Upper lobe of right lung (tissue), 1 donor: ENCODE results near the gene LDLRAP1. TPM values are rescaled to one million over a fixed set of nuclear protein-coding genes. Genes with fewer than 3 reads are reported as not detected.

Experiments used
- ATAC-seq: fragments of 200-7000 bp; cut with Tn5 transposase; one replicate; pipeline ENCODE4 v1.9.1; 2020; ENCODE audit warnings: mild to moderate bottlenecking, moderate library complexity
- DNase-seq: peaks from one replicate; pipeline ENCODE4 v3.0.0-alpha.2; 2020
- H3K27ac ChIP-seq: fragments of 200-600 bp; one replicate; pipeline ENCODE4 v1.8.0; 2022
- H3K27me3 ChIP-seq: fragments of 200-600 bp; one replicate; pipeline ENCODE4 v1.8.0; 2022; ENCODE audit warnings: mild to moderate bottlenecking
- H3K36me3 ChIP-seq: fragments of 200-600 bp; one replicate; pipeline ENCODE4 v1.8.0; 2022
- H3K4me1 ChIP-seq: fragments of 200-600 bp; one replicate; pipeline ENCODE4 v1.8.0; 2022
- H3K4me3 ChIP-seq: fragments of 200-600 bp; one replicate; pipeline ENCODE4 v1.8.0; 2022; ENCODE audit warnings: mild to moderate bottlenecking
- H3K9me3 ChIP-seq: fragments of 200-600 bp; one replicate; pipeline ENCODE4 v1.8.0; 2022
- CTCF ChIP-seq: fragments of 200-600 bp; IDR thresholded peaks from one replicate; pipeline ENCODE4 v1.8.0; 2022; ENCODE audit warnings: antibody characterized with exemption
- intact Hi-C: fragments of 100-400 bp; cut with DNase I; formaldehyde crosslinking; loops from one replicate; pipeline ENCODE4 v1.11.0; 2022
- total RNA-seq: library from RNA; stranded (reverse); fragmentation: NEBNext Ultra II Directional; extraction: Animal tissue kit (Norgen Biotek cat#: 25700); gene quantifications from one replicate; pipeline ENCODE4 v1.2.1, GENCODE V29; 2021
- donor health status: DM: no; HTN: yes; CAD: no; lungs with severe emphysema.

LDLRAP1 gene
- total RNA-seq, 1 donor from 2014 or later = 35.1 TPM

DNA sequence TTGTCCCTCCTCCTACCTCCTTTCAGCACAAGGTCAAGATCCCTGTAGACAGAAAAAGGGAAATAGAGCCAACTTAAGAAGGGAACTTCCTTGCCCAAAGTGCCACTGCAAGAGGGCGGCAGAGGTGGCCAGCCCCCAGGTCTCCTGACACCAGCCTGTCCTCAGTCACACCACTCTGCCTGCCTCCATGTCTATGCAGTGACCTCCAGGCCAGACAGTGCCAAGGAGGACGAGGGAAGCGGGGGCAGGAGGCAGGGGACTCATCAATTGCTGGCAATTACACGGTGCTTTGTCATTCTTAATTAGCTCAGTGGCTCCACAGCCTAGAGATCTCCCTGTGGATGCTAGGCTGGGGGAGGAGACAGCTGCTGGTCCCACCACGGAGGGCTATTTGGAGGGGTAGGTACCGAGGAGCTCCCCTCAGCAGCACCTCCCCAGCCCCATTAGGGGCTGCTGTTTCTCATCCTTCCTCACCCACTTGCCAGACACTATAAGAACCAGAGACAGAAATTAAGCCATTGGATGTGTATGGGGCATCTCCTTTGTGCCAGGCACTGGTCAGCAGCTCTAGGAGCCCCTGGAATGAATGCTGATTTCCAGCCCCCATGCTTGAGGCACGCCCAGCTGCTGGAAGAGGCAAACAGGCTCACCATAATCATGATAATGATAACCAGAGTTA, 6.1 kb upstream of the LDLRAP1 start:
- Histone ChIP-seq H3K27me3 (no peaks in the 10 kb centered on the region), H3K36me3 (no peaks in the 10 kb centered on the region), H3K4me1 (no peaks in the 10 kb centered on the region), H3K4me3 (no peak overlapping the region), H3K9me3 (no peaks in the 10 kb centered on the region), H3K27ac (no peak overlapping the region)
- DNase-seq (peak; percentile 78), ATAC-seq (peak; percentile 83)
- no peak for TF ChIP-seq CTCF
- intact Hi-C loops = no loop called here

DNA sequence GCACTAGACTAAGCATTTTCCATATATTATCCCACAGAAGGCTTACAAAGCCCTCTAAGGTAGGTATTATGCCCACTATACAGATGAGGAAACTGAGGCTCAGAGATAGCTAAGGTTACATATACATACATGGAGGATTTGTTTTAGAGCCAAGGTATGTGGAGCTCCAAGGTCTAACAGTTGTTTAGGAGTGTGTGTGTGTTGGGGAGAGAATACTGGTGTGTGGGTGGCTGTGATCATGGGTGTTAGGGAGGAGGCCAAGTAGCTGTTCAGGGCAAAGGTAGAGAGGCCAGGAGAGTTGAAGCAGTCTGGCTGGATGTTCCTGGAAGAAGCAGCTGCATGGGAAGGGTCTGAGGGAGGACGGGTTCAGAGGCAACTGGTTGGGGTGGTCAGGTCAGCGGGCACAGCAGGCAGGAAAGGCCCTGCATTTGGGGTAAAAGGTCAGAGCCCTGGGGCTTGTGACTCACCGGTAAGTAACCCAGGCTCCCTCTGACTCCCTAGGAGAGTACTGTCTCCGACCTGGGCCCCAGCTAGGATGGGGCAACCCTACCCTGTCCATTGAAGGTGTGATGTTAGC, 5.1 kb upstream of the LDLRAP1 start:
- no peak for TF ChIP-seq CTCF
- Histone ChIP-seq H3K4me3 (no peak overlapping the region), H3K27ac (no peak overlapping the region), H3K4me1 (peaks cover 3% of the 10 kb centered on the region), H3K9me3 (no peaks in the 10 kb centered on the region), H3K36me3 (no peaks in the 10 kb centered on the region), H3K27me3 (no peaks in the 10 kb centered on the region)
- intact Hi-C loops = no loop called here
- ATAC-seq (peak; percentile 22), DNase-seq (no peak)

GRCh38 chr1:25540750-25541342, 2.6 kb upstream of the LDLRAP1 start:
- H3K4me3 ChIP-seq = no peak overlapping the region
- no peaks in the 10 kb centered on the region for H3K27me3 ChIP-seq
- H3K4me1 ChIP-seq = peaks cover 16% of the 10 kb centered on the region
- DNase-seq (no peak), ATAC-seq (no peak)
- H3K36me3 ChIP-seq = no peaks in the 10 kb centered on the region
- intact Hi-C loops = no loop called here
- H3K9me3 ChIP-seq = no peaks in the 10 kb centered on the region
- H3K27ac ChIP-seq = no peak overlapping the region
- TF ChIP-seq CTCF = no peak

DNA sequence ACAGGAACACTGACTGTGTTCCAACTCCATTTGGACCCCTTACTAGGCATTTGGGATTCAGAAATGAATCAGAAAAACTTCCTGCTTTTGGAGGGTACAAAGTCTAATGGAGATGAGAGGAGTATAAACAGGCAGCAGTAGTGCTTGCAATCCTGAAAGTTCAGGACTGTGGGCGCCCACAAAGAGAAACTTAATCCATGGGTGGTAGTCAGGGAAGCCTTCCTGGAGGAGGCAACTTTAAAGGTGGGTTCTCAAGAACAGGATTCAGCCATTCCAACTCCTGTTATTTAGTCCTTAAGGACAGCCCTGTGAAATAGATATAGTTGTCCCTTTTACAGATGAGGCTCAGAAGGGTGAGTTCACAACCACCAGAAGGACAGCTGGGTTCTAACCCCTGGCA, 2.0 kb upstream of the LDLRAP1 start:
- Histone ChIP-seq H3K27me3 (no peaks in the 10 kb centered on the region), H3K4me1 (peaks cover 21% of the 10 kb centered on the region), H3K36me3 (no peaks in the 10 kb centered on the region), H3K9me3 (no peaks in the 10 kb centered on the region), H3K4me3 (no peak overlapping the region), H3K27ac (no peak overlapping the region)
- DNase-seq = no peak
- no peak for ATAC-seq
- no peak for TF ChIP-seq CTCF
- intact Hi-C loops = no loop called here

DNA sequence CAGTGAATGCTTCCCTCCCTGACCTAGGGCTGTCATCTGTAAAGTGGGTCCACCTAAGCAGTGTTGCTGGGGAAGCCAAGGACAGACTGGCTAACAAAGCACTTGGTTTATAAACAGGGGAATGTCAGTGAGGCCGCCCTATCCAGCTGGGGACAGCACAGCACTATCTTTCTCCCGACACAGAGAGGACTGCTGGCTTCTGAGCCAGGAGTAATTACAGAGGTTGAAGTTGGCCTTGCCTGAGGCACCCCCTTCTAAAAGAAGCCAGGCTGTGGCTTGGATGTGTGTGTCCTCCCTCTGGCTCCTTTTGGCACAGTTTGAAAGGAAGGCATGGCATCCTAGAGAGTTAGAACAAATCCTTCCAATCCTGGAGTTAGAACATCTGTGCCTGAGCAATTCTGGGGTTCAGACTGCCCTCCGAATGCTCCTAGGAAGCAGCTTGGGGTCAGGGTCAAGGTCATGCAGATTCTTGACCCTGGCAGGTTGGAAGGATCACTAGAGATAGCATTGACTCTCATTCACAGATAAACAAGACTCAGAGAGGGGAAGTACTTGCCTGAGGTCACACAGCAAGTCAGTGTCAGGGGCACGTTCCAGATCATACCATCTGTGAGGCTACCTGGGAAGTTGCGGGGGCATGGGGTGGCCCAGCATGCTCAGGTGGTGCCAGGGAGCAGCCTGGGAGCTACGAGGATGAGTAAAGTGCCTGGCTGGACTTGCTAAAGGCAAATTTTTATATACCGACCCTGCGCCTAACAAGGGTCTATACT, 1.3 kb upstream of the LDLRAP1 start:
- Histone ChIP-seq H3K9me3 (no peaks in the 10 kb centered on the region), H3K4me3 (no peak overlapping the region), H3K27ac (no peak overlapping the region), H3K4me1 (peaks cover 22% of the 10 kb centered on the region), H3K36me3 (no peaks in the 10 kb centered on the region), H3K27me3 (no peaks in the 10 kb centered on the region)
- intact Hi-C loops = no loop called here
- ATAC-seq (no peak), DNase-seq (no peak)
- TF ChIP-seq CTCF = no peak
